ENCODE data around the gene TMEM38A.

DNA sequence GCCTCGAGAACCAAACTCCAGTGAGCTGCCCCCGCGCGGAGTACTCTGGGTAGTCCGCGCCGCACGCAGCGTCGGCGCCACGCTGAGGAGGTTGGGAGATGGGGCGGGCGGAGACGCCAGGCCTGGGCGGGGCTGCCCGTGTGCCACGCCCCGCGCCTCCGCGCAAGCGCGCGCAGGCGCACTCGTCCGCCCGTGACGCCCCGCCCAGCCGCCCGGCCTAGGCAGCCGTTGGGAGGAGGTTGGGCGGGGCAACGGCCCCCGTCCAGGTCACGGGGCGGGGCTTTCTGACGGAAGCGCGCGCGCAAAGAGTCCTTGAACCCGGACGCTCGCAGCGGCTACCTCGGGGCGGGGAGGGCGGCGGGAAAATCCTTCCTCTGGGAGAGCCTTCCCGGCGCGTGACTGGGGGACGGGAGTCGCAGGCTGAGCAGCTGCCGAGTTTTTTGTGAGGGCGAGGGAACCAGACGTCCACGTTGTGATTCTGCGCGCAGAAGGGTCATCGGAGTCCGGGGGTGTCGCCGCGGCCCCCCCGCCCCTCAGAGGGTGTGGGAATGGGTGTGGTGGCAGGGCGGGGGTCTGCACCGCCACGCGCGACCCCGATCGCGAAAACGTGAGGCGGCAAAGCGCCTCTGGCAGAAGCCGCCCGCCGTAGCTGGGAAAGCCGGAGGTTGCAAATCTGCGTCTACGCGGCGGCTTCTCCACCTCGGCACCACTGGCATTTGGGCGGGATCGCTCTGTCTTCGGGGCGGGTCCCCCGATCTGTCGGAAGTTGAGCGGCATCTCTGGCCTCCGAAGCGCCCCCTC lies 32.6 kb upstream of the TMEM38A start, which contains the start of gene MED26:
- TF ChIP-seq, protein P1, sequence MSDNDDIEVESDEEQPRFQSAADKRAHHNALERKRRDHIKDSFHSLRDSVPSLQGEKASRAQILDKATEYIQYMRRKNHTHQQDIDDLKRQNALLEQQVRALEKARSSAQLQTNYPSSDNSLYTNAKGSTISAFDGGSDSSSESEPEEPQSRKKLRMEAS (CRISPR knock-in tag; IDR thresholded peaks at IDR 0.05), result no peak
- TF ChIP-seq SMAD2 (IDR thresholded peaks at IDR 0.05; ENCODE audit: low read depth, low read length), result no peak
- no peak for TF ChIP-seq WHSC1 (IDR thresholded peaks at IDR 0.05; ENCODE audit: low read length)
- TF ChIP-seq EZH2 (IDR thresholded peaks at IDR 0.05; ENCODE audit: borderline replicate concordance, low read depth, low read length), result no peak
- TF ChIP-seq GABPB2 (CRISPR knock-in tag; conservative IDR thresholded peaks at IDR 0.05), result no peak
- no peak for TF ChIP-seq ZC3H8 (IDR thresholded peaks at IDR 0.05)
- peak in 2 of 3 experiments; percentile 34 to 68 for TF ChIP-seq YY1 (IDR thresholded peaks at IDR 0.05; ENCODE audit: borderline replicate concordance in 1 of 3, control insufficient read depth in 1 of 3, extremely low read depth in 1 of 3, insufficient read depth in 3 of 3, insufficient read length in 1 of 3, insufficient replicate concordance in 2 of 3, low read depth in 1 of 3, low read length in 2 of 3)
- no peak for TF ChIP-seq ZNF695 (CRISPR knock-in tag; IDR thresholded peaks at IDR 0.05)
- TF ChIP-seq, protein P2, sequence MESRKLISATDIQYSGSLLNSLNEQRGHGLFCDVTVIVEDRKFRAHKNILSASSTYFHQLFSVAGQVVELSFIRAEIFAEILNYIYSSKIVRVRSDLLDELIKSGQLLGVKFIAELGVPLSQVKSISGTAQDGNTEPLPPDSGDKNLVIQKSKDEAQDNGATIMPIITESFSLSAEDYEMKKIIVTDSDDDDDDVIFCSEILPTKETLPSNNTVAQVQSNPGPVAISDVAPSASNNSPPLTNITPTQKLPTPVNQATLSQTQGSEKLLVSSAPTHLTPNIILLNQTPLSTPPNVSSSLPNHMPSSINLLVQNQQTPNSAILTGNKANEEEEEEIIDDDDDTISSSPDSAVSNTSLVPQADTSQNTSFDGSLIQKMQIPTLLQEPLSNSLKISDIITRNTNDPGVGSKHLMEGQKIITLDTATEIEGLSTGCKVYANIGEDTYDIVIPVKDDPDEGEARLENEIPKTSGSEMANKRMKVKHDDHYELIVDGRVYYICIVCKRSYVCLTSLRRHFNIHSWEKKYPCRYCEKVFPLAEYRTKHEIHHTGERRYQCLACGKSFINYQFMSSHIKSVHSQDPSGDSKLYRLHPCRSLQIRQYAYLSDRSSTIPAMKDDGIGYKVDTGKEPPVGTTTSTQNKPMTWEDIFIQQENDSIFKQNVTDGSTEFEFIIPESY (CRISPR knock-in tag; IDR thresholded peaks at IDR 0.05), result no peak
- TF ChIP-seq ZNF217 (CRISPR knock-in tag; IDR thresholded peaks at IDR 0.05), result no peak
- TF ChIP-seq KLF1 (tag; IDR thresholded peaks at IDR 0.05), result no peak
- no peak for TF ChIP-seq KLF16 (IDR thresholded peaks at IDR 0.05)
